Mesothelial cell of epicardium (in vitro differentiated cells): Measurements from ENCODE around the gene COL9A2. TPM values are rescaled to one million over a fixed set of nuclear protein-coding genes. Genes with fewer than 3 reads are reported as not detected.
A peak's percentile ranks its signal among the peaks of the same experiment; 100 is the strongest.

Experiments used
- DNase-seq, 2 experiments: peaks; one replicate each; pipeline ENCODE4 v3.0.0; 2021; ENCODE audit warnings: low spot score in 2 of 2; ENCODE audit not compliant: unreplicated experiment in 2 of 2
- H3K27ac Mint-ChIP-seq: 2 replicates; pipeline ENCODE4 v1.8.0; 2021; ENCODE audit warnings: mixed read lengths
- H3K27me3 Mint-ChIP-seq: 2 replicates; pipeline ENCODE4 v1.8.0; 2021; ENCODE audit warnings: low read depth, mixed read lengths
- H3K36me3 Mint-ChIP-seq: 2 replicates; pipeline ENCODE4 v1.8.0; 2021; ENCODE audit warnings: mixed read lengths
- H3K4me1 Mint-ChIP-seq: 2 replicates; pipeline ENCODE4 v1.8.0; 2021; ENCODE audit warnings: mixed read lengths
- H3K4me3 Mint-ChIP-seq: 2 replicates; pipeline ENCODE4 v1.8.0; 2021; ENCODE audit warnings: mild to moderate bottlenecking, moderate library complexity, mixed read lengths
- H3K9me3 Mint-ChIP-seq: 2 replicates; pipeline ENCODE4 v1.8.0; 2021; ENCODE audit warnings: mixed read lengths
- CTCF ChIP-seq: fragments of 200-600 bp; sonication (generic); IDR thresholded peaks from one replicate; pipeline ENCODE4 v1.5.0; 2021; ENCODE audit warnings: antibody characterized with exemption; ENCODE audit not compliant: unreplicated experiment
- total RNA-seq: library from RNA; stranded (reverse); gene quantifications from 3 replicates; pipeline ENCODE4 v1.2.1, GENCODE V29; 2021

Gene COL9A2
- total RNA-seq, result 45.8 to 50.3 TPM (median 49.9 TPM) in 3 replicates

GRCh38 chr1:40316595-40317393 lies at the start of gene COL9A2:
Gene COL9A2, minus strand, starts transcription at chr1:40317286. Its CDS starts 89 bp downstream, at chr1:40317197.
- peaks cover 35% of the 10 kb centered on the region for H3K27me3 Mint-ChIP-seq
- H3K9me3 Mint-ChIP-seq, result no peaks in the 10 kb centered on the region
- H3K4me1 Mint-ChIP-seq, result peaks cover 12% of the 10 kb centered on the region
- peak in 1 of 2 experiments; percentile 63 for DNase-seq
- H3K27ac Mint-ChIP-seq, result no peak within 1 kb of the TSS
- no peaks in the 10 kb centered on the region for H3K36me3 Mint-ChIP-seq
- no peak for TF ChIP-seq CTCF
- H3K4me3 Mint-ChIP-seq, result peak within 1 kb of the TSS; percentile 73

GRCh38 chr1:40363721-40364120 lies 46.6 kb upstream of the COL9A2 start:
- Mint-ChIP-seq H3K36me3 (peaks cover 2% of the 10 kb centered on the region), H3K4me3 (no peak overlapping the region), H3K27ac (no peak overlapping the region), H3K27me3 (peaks cover 26% of the 10 kb centered on the region), H3K4me1 (no peaks in the 10 kb centered on the region), H3K9me3 (peaks cover 8% of the 10 kb centered on the region)
- no peak for DNase-seq
- TF ChIP-seq CTCF, result no peak

DNA sequence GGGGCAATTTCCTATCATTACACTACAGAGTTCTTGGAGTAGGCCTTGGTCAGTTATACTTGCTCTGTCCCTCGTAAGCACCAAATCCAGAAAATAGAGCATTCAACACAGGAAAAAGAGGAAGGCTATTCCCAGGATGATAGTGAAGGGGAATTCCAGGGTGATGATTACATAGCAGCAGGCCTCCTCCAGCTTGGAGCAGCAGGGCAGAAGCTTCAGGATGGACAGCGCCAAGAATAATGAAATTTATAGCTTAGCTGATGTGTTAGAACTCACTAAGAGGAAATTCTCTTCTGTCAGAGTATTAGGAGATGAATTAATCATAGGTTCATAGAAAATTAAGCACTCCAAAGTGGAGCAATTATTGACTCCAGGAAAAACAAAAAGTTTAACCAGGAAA lies 45.6 kb upstream of the COL9A2 start:
- Mint-ChIP-seq H3K9me3 (peaks cover 15% of the 10 kb centered on the region), H3K4me1 (no peaks in the 10 kb centered on the region), H3K27ac (no peak overlapping the region), H3K4me3 (no peak overlapping the region), H3K27me3 (peaks cover 26% of the 10 kb centered on the region), H3K36me3 (peaks cover 2% of the 10 kb centered on the region)
- no peak for DNase-seq
- no peak for TF ChIP-seq CTCF

- H3K27me3 Mint-ChIP-seq, result peaks cover 26% of the 10 kb centered on the region
- H3K27ac Mint-ChIP-seq, result no peak overlapping the region
Observed at GRCh38 chr1:40362199-40362598, 45.1 kb upstream of the COL9A2 start.

DNA sequence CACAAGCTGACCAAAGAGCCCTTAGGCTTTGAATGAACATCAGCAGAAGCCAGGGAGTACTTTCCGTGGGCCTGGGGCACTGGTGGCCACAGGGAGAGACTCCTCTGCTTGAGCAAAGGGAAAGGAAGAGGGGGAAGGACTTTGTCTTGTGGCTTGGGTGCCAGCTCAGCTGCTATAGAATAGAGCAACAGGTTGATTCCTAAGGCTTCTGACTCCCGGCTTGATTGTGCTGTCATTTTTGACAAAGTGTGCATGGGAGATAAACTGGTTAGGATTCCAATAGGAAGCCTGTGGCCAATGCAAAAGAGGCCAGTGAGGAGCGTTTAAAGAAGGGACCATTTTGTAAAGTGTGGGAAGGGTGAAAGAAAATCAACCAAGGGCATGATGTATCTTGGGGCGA lies 44.6 kb upstream of the COL9A2 start:
- Mint-ChIP-seq H3K27ac (no peak overlapping the region), H3K36me3 (peaks cover 2% of the 10 kb centered on the region)

More at GRCh38 chr1:40362199-40362598, 45.1 kb upstream of the COL9A2 start:
- Mint-ChIP-seq H3K9me3 (peaks cover 19% of the 10 kb centered on the region), H3K36me3 (peaks cover 2% of the 10 kb centered on the region), H3K4me1 (no peaks in the 10 kb centered on the region), H3K4me3 (no peak overlapping the region)
- no peak for TF ChIP-seq CTCF
- DNase-seq, result no peak

More for the DNA sequence above, 44.6 kb upstream of the COL9A2 start:
- no peak overlapping the region for H3K4me3 Mint-ChIP-seq
- peaks cover 26% of the 10 kb centered on the region for H3K27me3 Mint-ChIP-seq
- no peak for TF ChIP-seq CTCF
- H3K9me3 Mint-ChIP-seq, result peaks cover 23% of the 10 kb centered on the region
- no peaks in the 10 kb centered on the region for H3K4me1 Mint-ChIP-seq
- no peak for DNase-seq
